ENCODE measurements around the gene NBPF1. TPM values are rescaled to one million over a fixed set of nuclear protein-coding genes. Genes with fewer than 3 reads are reported as not detected.
"Not testable (repeated sequence)": the region's sequence is repeated elsewhere in the genome, so short reads cannot be mapped to it uniquely, and the experiment has no call there.

Gene NBPF1
- total RNA-seq, result 30.1 and 38.7 TPM in 2 replicates

DNA sequence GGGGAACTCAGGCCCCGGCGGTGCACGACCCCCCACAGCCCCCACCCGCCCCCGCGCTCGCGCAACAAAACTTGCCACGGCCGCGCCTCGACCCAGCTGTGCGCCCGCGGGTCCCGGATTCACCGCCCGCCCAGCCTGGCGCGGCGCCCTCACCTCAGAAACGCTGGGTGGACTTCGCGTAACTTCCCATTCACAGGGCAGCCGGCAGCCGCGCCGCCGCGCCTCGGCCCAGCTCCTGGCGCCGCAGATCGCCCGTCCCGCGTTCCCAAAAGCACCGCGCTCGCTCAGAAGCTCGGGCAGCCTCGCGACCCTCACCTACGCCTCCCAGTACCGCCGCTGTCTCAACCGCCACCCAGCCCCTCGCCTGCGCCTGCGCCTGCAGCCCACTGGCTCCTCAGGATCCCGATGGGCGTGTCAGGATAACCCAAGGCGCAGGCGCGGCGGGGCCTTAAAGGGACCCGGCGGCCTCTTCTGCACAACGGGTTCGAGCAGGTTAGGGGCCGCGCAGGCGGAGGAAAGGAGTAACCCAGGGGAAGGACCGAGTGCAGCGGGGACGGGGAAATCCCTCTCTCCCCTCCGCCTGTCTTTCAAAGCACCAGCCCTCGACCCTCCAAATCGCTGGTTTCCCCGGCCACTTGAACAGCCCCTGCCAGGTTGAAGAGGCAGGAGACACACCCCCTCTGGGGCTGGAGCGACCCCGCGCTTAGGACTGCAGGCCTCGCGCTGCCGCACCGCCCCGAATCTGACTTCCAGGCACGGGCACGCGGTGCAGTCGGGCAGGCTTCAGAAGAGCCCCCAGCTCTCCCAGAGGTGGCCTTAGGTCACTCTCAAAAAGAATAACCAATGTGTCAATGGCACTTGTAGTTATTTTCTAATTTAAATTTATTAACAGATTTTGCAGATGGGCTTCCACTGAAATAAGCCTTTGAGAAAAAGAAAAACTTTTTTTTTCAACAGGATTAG lies at the start of gene NBPF1:
NBPF1 (minus strand) TSS at position 380 of the 963 bp plus-strand sequence.
- DNase-seq (ENCODE audit: low read depth) (peak; percentile 92), FAIRE-seq (no peak)
- Histone ChIP-seq H3K27me3 (ENCODE audit: control insufficient read depth, insufficient read depth, low read length) (peaks cover 3% of the 10 kb centered on the region), H3K4me3 (ENCODE audit: low read depth, low read length) (peak within 1 kb of the TSS; percentile 80), H3K36me3 (ENCODE audit: control insufficient read depth, insufficient read depth, low read length) (no peaks in the 10 kb centered on the region)
- TF ChIP-seq, protein P1, sequence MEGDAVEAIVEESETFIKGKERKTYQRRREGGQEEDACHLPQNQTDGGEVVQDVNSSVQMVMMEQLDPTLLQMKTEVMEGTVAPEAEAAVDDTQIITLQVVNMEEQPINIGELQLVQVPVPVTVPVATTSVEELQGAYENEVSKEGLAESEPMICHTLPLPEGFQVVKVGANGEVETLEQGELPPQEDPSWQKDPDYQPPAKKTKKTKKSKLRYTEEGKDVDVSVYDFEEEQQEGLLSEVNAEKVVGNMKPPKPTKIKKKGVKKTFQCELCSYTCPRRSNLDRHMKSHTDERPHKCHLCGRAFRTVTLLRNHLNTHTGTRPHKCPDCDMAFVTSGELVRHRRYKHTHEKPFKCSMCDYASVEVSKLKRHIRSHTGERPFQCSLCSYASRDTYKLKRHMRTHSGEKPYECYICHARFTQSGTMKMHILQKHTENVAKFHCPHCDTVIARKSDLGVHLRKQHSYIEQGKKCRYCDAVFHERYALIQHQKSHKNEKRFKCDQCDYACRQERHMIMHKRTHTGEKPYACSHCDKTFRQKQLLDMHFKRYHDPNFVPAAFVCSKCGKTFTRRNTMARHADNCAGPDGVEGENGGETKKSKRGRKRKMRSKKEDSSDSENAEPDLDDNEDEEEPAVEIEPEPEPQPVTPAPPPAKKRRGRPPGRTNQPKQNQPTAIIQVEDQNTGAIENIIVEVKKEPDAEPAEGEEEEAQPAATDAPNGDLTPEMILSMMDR (IDR thresholded peaks at IDR 0.05; ENCODE audit: insufficient read depth, low read length, severe bottlenecking), result no peak

GRCh38 chr1:16658234-16658633 lies 44.9 kb upstream of the NBPF1 start:
- DNase-seq (ENCODE audit: low read depth); H3K36me3 ChIP-seq (ENCODE audit: control insufficient read depth, insufficient read depth, low read length); H3K27me3 ChIP-seq (ENCODE audit: control insufficient read depth, insufficient read depth, low read length); FAIRE-seq; H3K4me3 ChIP-seq (ENCODE audit: low read depth, low read length): not testable (repeated sequence)

DNA sequence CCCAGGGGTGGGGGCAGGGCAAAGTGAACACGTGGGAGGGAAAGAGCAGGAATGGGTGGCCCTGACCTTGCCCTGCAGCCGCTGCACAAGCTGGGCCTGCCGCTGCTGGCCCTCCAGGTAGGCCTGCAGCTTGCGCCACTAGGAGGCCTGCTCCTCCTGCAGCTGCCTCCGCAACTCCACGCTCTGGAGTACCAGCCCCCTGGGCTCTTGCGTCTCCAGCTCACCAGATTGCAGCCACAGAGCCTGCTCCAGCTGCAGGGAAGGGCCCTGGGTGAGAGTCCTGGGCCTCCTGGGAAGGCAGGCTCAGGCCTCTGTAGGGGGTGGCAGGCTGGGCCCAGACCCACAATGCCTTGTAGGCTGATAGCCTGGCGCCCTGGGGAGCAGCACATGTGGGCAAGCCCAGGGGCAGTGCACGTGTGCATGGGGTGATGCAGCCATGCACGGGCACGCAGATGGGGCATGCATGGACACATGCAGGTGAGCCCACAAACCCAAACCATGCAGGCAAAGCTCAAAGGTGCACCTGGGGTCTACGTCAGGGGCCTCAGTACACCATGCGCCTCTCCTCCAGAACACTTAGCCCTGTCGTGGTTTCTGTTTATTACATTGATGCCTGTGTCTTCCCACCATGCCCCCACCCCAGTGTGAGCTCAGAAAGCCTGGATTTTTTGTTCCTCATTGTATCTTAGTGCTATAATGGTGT lies 43.8 kb upstream of the NBPF1 start:
- H3K36me3 ChIP-seq (ENCODE audit: control insufficient read depth, insufficient read depth, low read length); H3K4me3 ChIP-seq (ENCODE audit: low read depth, low read length); H3K27me3 ChIP-seq (ENCODE audit: control insufficient read depth, insufficient read depth, low read length); DNase-seq (ENCODE audit: low read depth); FAIRE-seq: not testable (repeated sequence)

DNA sequence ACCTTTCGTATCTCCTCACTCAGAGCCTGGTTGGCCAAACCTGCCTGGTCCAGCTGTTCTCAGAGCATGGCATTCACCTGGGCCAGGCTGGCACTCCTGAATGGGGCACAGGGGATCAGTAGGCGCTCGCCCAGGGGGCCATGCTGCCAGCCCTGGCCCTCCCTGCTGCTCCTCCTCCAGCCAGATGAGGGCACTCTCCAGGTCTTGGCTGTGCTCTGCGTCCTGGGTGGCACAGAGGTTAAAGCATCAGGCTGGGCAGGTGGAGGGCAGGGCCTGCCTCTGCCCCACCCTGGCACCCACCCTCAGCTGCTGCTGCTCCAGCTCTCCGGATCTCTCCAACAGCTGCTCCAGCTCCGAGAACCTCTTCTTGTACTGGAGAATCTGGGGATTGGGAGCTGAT lies 43.2 kb upstream of the NBPF1 start:
- not testable (repeated sequence) for FAIRE-seq; H3K36me3 ChIP-seq (ENCODE audit: control insufficient read depth, insufficient read depth, low read length); H3K27me3 ChIP-seq (ENCODE audit: control insufficient read depth, insufficient read depth, low read length)

DNA sequence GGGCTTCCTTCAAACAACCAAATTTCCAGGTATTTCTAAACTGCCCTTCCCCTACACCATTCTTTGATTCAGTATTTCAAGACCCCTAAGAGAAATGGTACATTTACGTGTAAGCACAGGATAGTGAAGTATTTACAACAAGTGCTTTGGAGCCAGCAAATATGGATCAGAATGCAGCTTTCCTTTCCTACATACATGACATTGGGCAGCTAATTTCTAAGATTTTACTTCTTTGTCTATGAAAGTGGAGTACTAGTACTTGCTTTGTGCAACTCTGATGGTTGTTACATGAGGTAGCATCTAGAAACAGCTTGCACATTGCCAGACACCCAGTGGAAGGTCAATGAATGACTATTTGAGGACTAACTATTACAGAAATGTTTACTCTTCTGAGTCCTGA lies 38.2 kb upstream of the NBPF1 start:
- FAIRE-seq, result not testable (repeated sequence)

More for the DNA sequence above, 43.2 kb upstream of the NBPF1 start:
- H3K4me3 ChIP-seq (ENCODE audit: low read depth, low read length); DNase-seq (ENCODE audit: low read depth): not testable (repeated sequence)

DNA sequence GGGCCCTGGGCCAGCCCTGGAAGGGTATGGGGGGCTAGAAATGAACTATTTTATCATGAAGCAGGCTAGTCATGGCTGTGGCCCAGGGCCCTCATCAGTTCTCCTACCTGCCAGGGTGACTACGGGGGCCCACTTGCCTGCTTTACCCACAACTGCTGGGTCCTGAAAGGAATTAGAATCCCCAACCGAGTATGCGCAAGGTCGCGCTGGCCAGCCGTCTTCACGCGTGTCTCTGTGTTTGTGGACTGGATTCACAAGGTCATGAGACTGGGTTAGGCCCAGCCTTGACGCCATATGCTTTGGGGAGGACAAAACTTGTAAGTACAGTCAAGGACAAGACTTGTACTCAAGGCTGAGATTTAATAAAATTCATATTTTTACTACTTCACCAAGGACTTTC lies 36.6 kb upstream of the NBPF1 start:
- H3K27me3 ChIP-seq (ENCODE audit: control insufficient read depth, insufficient read depth, low read length); H3K4me3 ChIP-seq (ENCODE audit: low read depth, low read length); H3K36me3 ChIP-seq (ENCODE audit: control insufficient read depth, insufficient read depth, low read length); DNase-seq (ENCODE audit: low read depth); FAIRE-seq: not testable (repeated sequence)

More for the DNA sequence above, 38.2 kb upstream of the NBPF1 start:
- not testable (repeated sequence) for H3K4me3 ChIP-seq (ENCODE audit: low read depth, low read length); H3K27me3 ChIP-seq (ENCODE audit: control insufficient read depth, insufficient read depth, low read length); H3K36me3 ChIP-seq (ENCODE audit: control insufficient read depth, insufficient read depth, low read length); DNase-seq (ENCODE audit: low read depth)

DNA sequence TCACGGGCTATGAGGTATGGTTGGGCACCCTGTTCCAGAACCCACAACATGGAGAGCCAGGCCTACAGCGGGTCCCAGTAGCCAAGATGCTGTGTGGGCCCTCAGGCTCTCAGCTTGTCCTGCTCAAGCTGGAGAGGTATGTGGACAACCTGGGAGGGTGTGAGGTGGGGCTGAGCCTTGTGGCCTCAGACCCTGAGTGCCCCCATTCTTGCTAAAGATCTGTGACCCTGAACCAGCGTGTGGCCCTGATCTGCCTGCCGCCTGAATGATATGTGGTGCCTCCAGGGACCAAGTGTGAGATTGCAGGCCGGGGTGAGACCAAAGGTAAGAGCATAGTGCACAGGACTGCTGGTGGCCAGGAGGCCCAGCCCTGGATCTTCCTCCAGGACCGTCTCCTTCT lies 36.0 kb upstream of the NBPF1 start:
- not testable (repeated sequence) for H3K27me3 ChIP-seq (ENCODE audit: control insufficient read depth, insufficient read depth, low read length); H3K4me3 ChIP-seq (ENCODE audit: low read depth, low read length); DNase-seq (ENCODE audit: low read depth); H3K36me3 ChIP-seq (ENCODE audit: control insufficient read depth, insufficient read depth, low read length); FAIRE-seq

DNA sequence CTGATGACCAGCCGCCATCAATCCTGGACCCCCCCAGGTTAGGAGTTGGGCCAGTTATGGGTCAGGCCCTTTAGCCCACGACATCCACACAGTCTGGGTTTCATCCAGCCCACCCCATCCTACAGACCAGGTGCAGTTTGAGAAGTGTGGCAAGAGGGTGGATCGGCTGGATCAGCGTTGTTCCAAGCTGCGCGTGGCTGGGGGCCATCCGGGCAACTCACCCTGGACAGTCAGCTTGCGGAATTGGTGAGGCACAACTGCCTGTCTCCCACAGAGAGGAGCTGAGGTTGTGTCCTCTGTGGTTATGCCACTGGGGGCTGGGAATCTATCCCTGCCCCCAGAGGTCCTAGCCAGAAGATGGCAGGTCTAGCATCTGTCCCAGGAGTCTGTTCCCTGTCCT lies 35.4 kb upstream of the NBPF1 start:
- H3K36me3 ChIP-seq (ENCODE audit: control insufficient read depth, insufficient read depth, low read length); DNase-seq (ENCODE audit: low read depth); H3K4me3 ChIP-seq (ENCODE audit: low read depth, low read length); H3K27me3 ChIP-seq (ENCODE audit: control insufficient read depth, insufficient read depth, low read length); FAIRE-seq: not testable (repeated sequence)

GRCh38 chr1:16648250-16648649 lies 34.9 kb upstream of the NBPF1 start:
- H3K36me3 ChIP-seq (ENCODE audit: control insufficient read depth, insufficient read depth, low read length); H3K4me3 ChIP-seq (ENCODE audit: low read depth, low read length); DNase-seq (ENCODE audit: low read depth); H3K27me3 ChIP-seq (ENCODE audit: control insufficient read depth, insufficient read depth, low read length); FAIRE-seq: not testable (repeated sequence)

- not testable (repeated sequence) for DNase-seq (ENCODE audit: low read depth); H3K36me3 ChIP-seq (ENCODE audit: control insufficient read depth, insufficient read depth, low read length); H3K27me3 ChIP-seq (ENCODE audit: control insufficient read depth, insufficient read depth, low read length); FAIRE-seq
- peak overlapping the region; percentile 27 for H3K4me3 ChIP-seq (ENCODE audit: low read depth, low read length)
Measured at GRCh38 chr1:16647179-16648176, 34.1 kb upstream of the NBPF1 start.

DNA sequence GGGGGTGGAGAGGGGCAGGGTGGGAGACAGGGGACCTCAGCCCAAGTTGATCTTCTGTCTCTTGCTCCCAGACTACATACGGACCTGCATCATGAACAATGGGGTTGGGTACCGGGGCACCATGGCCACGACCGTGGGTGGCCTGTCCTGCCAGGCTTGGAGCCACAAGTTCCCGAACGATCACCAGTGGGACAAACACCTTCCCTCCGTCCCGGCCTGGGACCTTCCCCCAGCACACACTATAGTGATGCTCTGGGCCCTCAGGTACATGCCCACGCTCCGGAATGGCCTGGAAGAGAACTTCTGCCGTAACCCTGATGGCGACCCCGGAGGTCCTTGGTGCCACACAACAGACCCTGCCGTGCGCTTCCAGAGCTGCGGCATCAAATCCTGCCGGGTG lies 33.4 kb upstream of the NBPF1 start:
- FAIRE-seq; DNase-seq (ENCODE audit: low read depth); H3K27me3 ChIP-seq (ENCODE audit: control insufficient read depth, insufficient read depth, low read length): not testable (repeated sequence)

GRCh38 chr1:16646061-16646664 lies 32.8 kb upstream of the NBPF1 start:
- not testable (repeated sequence) for DNase-seq (ENCODE audit: low read depth); H3K4me3 ChIP-seq (ENCODE audit: low read depth, low read length); H3K36me3 ChIP-seq (ENCODE audit: control insufficient read depth, insufficient read depth, low read length); FAIRE-seq; H3K27me3 ChIP-seq (ENCODE audit: control insufficient read depth, insufficient read depth, low read length)

More for the DNA sequence above, 33.4 kb upstream of the NBPF1 start:
- not testable (repeated sequence) for H3K4me3 ChIP-seq (ENCODE audit: low read depth, low read length); H3K36me3 ChIP-seq (ENCODE audit: control insufficient read depth, insufficient read depth, low read length)

Measured in bronchial epithelial cell (primary cell).